GM23338 (cell line): ENCODE measurements around the gene ITGA2. TPM values are rescaled to one million over a fixed set of nuclear protein-coding genes. Genes with fewer than 3 reads are reported as not detected.

Source experiments
- CREB1 ChIP-seq: fragments of 250-450 bp; sonication (Bioruptor Pico); IDR thresholded peaks from 2 replicates; pipeline ENCODE4 v1.5.0; 2020; ENCODE audit warnings: low read depth, mild to moderate bottlenecking, moderate library complexity
- EZH2 ChIP-seq: fragments of 200-600 bp; sonication (generic); IDR thresholded peaks from one replicate; pipeline ENCODE4 v1.8.0; 2017; ENCODE audit warnings: antibody characterized with exemption, mild to moderate bottlenecking, low read depth; ENCODE audit not compliant: unreplicated experiment
- EZH2phosphoT487 ChIP-seq: fragments of 200-600 bp; sonication (generic); IDR thresholded peaks from one replicate; pipeline ENCODE4 v1.8.1; 2018; ENCODE audit warnings: antibody characterized with exemption; ENCODE audit not compliant: unreplicated experiment
- JUNB ChIP-seq: IDR thresholded peaks from one replicate; pipeline ENCODE4 v1.6.1; 2016; ENCODE audit warnings: antibody characterized with exemption; ENCODE audit not compliant: unreplicated experiment
- NANOG ChIP-seq: IDR thresholded peaks from 2 replicates; pipeline ENCODE4 v1.6.1; 2016; ENCODE audit warnings: antibody characterized with exemption, borderline replicate concordance
- STAT1 ChIP-seq: IDR thresholded peaks from one replicate; pipeline ENCODE4 v1.6.1; 2016; ENCODE audit warnings: antibody characterized with exemption; ENCODE audit not compliant: unreplicated experiment
- ZNF114 ChIP-seq: fragments of 250-450 bp; sonication (Bioruptor Pico); IDR thresholded peaks from 2 replicates; pipeline ENCODE4 v1.5.0; 2020; ENCODE audit warnings: mild to moderate bottlenecking, moderate library complexity
- polyA plus RNA-seq: library from polyadenylated mRNA; unstranded; fragments of >200 nt; fragmentation: Nextera tagmentation; extraction: Ambion mirVana; gene quantifications from 2 replicates; pipeline ENCODE4 v1.2.1, GENCODE V29; 2016
- total RNA-seq: library from RNA; depleted of rRNA; stranded (reverse); fragments of >200 nt; shearing (Covaris generic); gene quantifications from 2 replicates; pipeline ENCODE4 v1.2.3, GENCODE V29; 2014
- TF ChIP-seq, protein P1 (sequence below): fragments of 250-450 bp; sonication (Bioruptor Pico); IDR thresholded peaks from 2 replicates; pipeline ENCODE4 v1.5.0; 2020; ENCODE audit warnings: mild to moderate bottlenecking, moderate library complexity
- TF ChIP-seq, protein P2 (sequence below), 2 experiments: fragments of 200-600 bp in 1 of 2; sonication (generic) in 1 of 2; conservative IDR thresholded peaks; 2 replicates each; pipeline versions ENCODE4 v1.5.1 to v1.6.1; 2016 to 2017; ENCODE audit warnings: antibody characterized with exemption in 2 of 2, low read depth in 2 of 2, mild to moderate bottlenecking in 2 of 2, moderate library complexity in 1 of 2
- TF ChIP-seq, protein P3 (sequence below): IDR thresholded peaks from one replicate; pipeline ENCODE4 v1.6.1; 2018; ENCODE audit warnings: antibody characterized with exemption; ENCODE audit not compliant: unreplicated experiment
- TF ChIP-seq, protein P4 (sequence below): IDR thresholded peaks from 2 replicates; pipeline ENCODE4 v1.6.1; 2016; ENCODE audit warnings: antibody characterized with exemption

Gene ITGA2
- total and polyA plus RNA-seq, 2 experiments from 2014 or later = 2.6 to 7.1 TPM

DNA sequence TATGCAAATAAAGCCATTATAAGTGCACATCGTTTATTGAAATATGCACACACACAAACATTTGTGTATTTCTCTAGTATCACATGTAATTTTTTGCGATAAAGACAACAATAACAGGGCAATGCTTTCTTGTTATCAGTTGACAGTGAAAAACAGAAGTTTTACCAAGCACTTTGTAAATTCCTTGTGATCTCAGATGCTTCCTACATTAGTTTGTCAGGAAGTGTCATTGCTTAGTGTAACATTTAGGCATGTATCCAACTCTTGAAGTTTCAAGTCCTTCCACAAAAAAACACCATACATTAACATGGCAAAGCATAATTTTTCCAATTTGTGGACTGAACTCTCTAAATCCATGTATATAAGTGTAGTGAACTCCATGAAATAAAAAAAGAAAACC is 74.0 kb downstream of the ITGA2 start (continued):
- TF ChIP-seq, protein P1, sequence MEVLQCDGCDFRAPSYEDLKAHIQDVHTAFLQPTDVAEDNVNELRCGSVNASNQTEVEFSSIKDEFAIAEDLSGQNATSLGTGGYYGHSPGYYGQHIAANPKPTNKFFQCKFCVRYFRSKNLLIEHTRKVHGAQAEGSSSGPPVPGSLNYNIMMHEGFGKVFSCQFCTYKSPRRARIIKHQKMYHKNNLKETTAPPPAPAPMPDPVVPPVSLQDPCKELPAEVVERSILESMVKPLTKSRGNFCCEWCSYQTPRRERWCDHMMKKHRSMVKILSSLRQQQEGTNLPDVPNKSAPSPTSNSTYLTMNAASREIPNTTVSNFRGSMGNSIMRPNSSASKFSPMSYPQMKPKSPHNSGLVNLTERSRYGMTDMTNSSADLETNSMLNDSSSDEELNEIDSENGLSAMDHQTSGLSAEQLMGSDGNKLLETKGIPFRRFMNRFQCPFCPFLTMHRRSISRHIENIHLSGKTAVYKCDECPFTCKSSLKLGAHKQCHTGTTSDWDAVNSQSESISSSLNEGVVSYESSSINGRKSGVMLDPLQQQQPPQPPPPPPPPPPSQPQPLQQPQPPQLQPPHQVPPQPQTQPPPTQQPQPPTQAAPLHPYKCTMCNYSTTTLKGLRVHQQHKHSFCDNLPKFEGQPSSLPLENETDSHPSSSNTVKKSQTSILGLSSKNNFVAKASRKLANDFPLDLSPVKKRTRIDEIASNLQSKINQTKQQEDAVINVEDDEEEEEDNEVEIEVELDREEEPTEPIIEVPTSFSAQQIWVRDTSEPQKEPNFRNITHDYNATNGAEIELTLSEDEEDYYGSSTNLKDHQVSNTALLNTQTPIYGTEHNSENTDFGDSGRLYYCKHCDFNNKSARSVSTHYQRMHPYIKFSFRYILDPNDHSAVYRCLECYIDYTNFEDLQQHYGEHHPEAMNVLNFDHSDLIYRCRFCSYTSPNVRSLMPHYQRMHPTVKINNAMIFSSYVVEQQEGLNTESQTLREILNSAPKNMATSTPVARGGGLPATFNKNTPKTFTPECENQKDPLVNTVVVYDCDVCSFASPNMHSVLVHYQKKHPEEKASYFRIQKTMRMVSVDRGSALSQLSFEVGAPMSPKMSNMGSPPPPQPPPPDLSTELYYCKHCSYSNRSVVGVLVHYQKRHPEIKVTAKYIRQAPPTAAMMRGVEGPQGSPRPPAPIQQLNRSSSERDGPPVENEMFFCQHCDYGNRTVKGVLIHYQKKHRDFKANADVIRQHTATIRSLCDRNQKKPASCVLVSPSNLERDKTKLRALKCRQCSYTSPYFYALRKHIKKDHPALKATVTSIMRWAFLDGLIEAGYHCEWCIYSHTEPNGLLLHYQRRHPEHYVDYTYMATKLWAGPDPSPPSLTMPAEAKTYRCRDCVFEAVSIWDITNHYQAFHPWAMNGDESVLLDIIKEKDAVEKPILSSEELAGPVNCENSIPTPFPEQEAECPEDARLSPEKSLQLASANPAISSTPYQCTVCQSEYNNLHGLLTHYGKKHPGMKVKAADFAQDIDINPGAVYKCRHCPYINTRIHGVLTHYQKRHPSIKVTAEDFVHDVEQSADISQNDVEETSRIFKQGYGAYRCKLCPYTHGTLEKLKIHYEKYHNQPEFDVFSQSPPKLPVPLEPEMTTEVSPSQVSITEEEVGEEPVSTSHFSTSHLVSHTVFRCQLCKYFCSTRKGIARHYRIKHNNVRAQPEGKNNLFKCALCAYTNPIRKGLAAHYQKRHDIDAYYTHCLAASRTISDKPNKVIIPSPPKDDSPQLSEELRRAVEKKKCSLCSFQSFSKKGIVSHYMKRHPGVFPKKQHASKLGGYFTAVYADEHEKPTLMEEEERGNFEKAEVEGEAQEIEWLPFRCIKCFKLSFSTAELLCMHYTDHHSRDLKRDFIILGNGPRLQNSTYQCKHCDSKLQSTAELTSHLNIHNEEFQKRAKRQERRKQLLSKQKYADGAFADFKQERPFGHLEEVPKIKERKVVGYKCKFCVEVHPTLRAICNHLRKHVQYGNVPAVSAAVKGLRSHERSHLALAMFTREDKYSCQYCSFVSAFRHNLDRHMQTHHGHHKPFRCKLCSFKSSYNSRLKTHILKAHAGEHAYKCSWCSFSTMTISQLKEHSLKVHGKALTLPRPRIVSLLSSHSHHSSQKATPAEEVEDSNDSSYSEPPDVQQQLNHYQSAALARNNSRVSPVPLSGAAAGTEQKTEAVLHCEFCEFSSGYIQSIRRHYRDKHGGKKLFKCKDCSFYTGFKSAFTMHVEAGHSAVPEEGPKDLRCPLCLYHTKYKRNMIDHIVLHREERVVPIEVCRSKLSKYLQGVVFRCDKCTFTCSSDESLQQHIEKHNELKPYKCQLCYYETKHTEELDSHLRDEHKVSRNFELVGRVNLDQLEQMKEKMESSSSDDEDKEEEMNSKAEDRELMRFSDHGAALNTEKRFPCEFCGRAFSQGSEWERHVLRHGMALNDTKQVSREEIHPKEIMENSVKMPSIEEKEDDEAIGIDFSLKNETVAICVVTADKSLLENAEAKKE (CRISPR knock-in tag) = no peak
- TF ChIP-seq EZH2phosphoT487 = no peak
- no peak for TF ChIP-seq JUNB
- TF ChIP-seq, protein P2, sequence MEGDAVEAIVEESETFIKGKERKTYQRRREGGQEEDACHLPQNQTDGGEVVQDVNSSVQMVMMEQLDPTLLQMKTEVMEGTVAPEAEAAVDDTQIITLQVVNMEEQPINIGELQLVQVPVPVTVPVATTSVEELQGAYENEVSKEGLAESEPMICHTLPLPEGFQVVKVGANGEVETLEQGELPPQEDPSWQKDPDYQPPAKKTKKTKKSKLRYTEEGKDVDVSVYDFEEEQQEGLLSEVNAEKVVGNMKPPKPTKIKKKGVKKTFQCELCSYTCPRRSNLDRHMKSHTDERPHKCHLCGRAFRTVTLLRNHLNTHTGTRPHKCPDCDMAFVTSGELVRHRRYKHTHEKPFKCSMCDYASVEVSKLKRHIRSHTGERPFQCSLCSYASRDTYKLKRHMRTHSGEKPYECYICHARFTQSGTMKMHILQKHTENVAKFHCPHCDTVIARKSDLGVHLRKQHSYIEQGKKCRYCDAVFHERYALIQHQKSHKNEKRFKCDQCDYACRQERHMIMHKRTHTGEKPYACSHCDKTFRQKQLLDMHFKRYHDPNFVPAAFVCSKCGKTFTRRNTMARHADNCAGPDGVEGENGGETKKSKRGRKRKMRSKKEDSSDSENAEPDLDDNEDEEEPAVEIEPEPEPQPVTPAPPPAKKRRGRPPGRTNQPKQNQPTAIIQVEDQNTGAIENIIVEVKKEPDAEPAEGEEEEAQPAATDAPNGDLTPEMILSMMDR (conservative IDR thresholded peaks at IDR 0.05; ENCODE audit: low read depth in 2 of 2) = no peak
- TF ChIP-seq NANOG = no peak
- TF ChIP-seq, protein P3, sequence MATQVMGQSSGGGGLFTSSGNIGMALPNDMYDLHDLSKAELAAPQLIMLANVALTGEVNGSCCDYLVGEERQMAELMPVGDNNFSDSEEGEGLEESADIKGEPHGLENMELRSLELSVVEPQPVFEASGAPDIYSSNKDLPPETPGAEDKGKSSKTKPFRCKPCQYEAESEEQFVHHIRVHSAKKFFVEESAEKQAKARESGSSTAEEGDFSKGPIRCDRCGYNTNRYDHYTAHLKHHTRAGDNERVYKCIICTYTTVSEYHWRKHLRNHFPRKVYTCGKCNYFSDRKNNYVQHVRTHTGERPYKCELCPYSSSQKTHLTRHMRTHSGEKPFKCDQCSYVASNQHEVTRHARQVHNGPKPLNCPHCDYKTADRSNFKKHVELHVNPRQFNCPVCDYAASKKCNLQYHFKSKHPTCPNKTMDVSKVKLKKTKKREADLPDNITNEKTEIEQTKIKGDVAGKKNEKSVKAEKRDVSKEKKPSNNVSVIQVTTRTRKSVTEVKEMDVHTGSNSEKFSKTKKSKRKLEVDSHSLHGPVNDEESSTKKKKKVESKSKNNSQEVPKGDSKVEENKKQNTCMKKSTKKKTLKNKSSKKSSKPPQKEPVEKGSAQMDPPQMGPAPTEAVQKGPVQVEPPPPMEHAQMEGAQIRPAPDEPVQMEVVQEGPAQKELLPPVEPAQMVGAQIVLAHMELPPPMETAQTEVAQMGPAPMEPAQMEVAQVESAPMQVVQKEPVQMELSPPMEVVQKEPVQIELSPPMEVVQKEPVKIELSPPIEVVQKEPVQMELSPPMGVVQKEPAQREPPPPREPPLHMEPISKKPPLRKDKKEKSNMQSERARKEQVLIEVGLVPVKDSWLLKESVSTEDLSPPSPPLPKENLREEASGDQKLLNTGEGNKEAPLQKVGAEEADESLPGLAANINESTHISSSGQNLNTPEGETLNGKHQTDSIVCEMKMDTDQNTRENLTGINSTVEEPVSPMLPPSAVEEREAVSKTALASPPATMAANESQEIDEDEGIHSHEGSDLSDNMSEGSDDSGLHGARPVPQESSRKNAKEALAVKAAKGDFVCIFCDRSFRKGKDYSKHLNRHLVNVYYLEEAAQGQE = no peak
- no peak for TF ChIP-seq STAT1
- TF ChIP-seq, protein P4, sequence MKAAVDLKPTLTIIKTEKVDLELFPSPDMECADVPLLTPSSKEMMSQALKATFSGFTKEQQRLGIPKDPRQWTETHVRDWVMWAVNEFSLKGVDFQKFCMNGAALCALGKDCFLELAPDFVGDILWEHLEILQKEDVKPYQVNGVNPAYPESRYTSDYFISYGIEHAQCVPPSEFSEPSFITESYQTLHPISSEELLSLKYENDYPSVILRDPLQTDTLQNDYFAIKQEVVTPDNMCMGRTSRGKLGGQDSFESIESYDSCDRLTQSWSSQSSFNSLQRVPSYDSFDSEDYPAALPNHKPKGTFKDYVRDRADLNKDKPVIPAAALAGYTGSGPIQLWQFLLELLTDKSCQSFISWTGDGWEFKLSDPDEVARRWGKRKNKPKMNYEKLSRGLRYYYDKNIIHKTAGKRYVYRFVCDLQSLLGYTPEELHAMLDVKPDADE = no peak
- TF ChIP-seq CREB1 (CRISPR knock-in tag) = no peak
- no peak for TF ChIP-seq EZH2
- TF ChIP-seq ZNF114 (CRISPR knock-in tag) = no peak
